ENCODE data around the gene BCL11B. TPM values are rescaled to one million over a fixed set of nuclear protein-coding genes. Genes with fewer than 3 reads are reported as not detected.

BCL11B gene
- total and polyA plus RNA-seq, 9 of the 15 experiments (the other 6 are each of a cell fraction or from before 2014, with no cell fraction given): 0.09 TPM; not detected in 8

DNA sequence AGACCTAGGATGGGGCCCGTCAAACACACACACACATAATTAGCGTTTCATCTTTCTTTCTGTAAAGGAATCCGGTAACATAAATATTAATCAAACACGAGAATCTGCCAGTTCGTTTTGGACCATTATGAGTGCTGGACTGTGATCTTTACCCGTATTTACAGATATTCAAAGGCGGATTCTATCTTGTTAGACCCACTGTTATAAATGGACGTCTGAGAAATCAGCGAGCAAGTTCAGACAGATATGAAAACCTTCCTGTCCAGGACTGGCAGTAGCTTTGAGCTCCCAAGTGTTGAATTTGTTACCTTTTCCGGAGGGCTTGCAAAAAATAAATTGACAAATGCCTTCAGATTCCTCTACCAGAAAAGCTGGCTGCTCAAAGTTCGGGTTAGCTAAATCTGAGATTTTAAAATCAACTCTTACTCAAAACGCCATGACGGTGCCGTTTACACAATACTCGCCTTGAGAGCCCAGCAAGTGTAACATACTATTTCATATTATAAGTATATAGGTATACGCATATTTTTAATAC, 27.6 kb downstream of the BCL11B start (continued):
- TF ChIP-seq ZNF699 (CRISPR knock-in tag; IDR thresholded peaks at IDR 0.05; ENCODE audit: insufficient replicate concordance): no peak

DNA sequence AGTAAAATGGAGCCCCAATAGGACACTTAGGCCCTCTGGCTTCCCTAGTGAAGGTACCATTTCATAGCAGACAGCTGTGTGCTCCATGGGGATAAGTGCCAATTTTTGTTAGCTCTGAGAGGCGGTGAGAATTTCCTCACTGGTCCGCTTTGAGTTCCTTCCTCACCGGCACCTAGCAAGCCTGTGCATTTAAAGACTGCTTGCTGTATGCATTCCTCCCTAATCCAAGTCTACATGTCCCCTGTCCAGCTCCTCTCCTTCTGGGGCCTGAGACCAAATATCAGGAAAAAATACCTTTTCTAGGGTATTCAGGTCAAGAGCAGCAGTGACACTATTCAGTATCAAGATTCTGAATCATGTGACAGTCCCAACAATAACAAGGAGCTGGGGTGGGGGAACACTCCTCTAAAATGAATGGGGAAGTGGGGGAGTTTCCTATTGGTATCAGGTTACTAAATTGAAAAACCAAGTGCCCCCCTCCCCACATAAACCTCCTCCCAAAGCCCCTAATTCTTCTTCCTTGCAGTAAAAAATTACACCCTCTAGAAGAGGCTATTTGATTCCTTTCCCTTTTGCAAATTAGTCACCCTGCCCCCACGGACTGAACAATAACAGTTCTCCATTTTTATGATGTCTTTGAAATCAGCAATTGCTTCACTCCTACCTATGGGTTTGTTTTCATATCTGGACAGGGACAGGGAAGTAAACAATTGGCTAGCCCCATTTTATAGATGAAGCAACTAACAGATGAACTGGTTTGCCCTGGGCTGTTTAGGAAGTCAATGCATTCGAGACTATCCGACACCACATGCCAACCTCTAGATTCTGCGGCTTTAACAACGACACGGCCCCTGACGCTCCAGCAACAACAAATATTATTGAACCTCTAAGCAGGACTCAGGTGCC, 28.9 kb downstream of the BCL11B start:
- no peak for FAIRE-seq
- Histone ChIP-seq H3K36me3 (ENCODE audit: control insufficient read depth, insufficient read depth, low read length) (no peaks in the 10 kb centered on the region), H3K9ac (ENCODE audit: insufficient read depth in 1 of 2, low read depth in 2 of 2, low read length in 2 of 2) (no peak overlapping the region), H3K4me1 (replicated peaks in 1 of 2; ENCODE audit: control insufficient read depth in 2 of 2, insufficient read depth in 2 of 2, low read length in 2 of 2) (no peaks in the 10 kb centered on the region; a peak in 1 of 5 replicates), H3K79me2 (ENCODE audit: control insufficient read depth, insufficient read depth, low read length) (no peaks in the 10 kb centered on the region), H3K9me1 (ENCODE audit: control insufficient read depth, insufficient read depth, low read length) (no peaks in the 10 kb centered on the region), H4K20me1 (replicated peaks; ENCODE audit: control insufficient read depth, insufficient read depth, low read length) (no peaks in the 10 kb centered on the region), H3K27ac (ENCODE audit: extremely low read depth, low read depth, low read length) (no peak overlapping the region), H2AFZ (ENCODE audit: low read depth, low read length) (no peak overlapping the region), H3K4me2 (ENCODE audit: insufficient read depth, low read length) (no peak overlapping the region), H3K4me3 (no peak overlapping the region), H3K27me3 (ENCODE audit: control insufficient read depth in 2 of 2, insufficient read depth in 2 of 2, low read length in 2 of 2) (peaks cover 9 to 25% of the 10 kb centered on the region in 2 experiments; a peak in 3 of 5 replicates), H3K9me3 (replicated peaks; ENCODE audit: control insufficient read depth, insufficient read depth, low read depth, low read length) (no peaks in the 10 kb centered on the region)
- CTCF ChIA-PET (ENCODE audit: low intra/inter-chr PET ratio): no interaction called here
- intact Hi-C loops (cut with micrococcal nuclease): no loop called here
- in situ Hi-C loops (cut with MboI): no loop called here
- no peak for TF ChIP-seq KLF16 (IDR thresholded peaks at IDR 0.05)
- no peak for TF ChIP-seq GTF2E2 (tag; IDR thresholded peaks at IDR 0.05)
- TF ChIP-seq ZNF23 (CRISPR knock-in tag; IDR thresholded peaks at IDR 0.05): no peak
- no peak for TF ChIP-seq WHSC1 (IDR thresholded peaks at IDR 0.05; ENCODE audit: low read length)
- TF ChIP-seq, protein P1, sequence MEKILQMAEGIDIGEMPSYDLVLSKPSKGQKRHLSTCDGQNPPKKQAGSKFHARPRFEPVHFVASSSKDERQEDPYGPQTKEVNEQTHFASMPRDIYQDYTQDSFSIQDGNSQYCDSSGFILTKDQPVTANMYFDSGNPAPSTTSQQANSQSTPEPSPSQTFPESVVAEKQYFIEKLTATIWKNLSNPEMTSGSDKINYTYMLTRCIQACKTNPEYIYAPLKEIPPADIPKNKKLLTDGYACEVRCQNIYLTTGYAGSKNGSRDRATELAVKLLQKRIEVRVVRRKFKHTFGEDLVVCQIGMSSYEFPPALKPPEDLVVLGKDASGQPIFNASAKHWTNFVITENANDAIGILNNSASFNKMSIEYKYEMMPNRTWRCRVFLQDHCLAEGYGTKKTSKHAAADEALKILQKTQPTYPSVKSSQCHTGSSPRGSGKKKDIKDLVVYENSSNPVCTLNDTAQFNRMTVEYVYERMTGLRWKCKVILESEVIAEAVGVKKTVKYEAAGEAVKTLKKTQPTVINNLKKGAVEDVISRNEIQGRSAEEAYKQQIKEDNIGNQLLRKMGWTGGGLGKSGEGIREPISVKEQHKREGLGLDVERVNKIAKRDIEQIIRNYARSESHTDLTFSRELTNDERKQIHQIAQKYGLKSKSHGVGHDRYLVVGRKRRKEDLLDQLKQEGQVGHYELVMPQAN (IDR thresholded peaks at IDR 0.05; ENCODE audit: borderline replicate concordance): no peak
- TF ChIP-seq, protein P2, sequence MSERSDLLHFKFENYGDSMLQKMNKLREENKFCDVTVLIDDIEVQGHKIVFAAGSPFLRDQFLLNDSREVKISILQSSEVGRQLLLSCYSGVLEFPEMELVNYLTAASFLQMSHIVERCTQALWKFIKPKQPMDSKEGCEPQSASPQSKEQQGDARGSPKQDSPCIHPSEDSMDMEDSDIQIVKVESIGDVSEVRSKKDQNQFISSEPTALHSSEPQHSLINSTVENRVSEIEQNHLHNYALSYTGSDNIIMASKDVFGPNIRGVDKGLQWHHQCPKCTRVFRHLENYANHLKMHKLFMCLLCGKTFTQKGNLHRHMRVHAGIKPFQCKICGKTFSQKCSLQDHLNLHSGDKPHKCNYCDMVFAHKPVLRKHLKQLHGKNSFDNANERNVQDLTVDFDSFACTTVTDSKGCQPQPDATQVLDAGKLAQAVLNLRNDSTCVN (CRISPR knock-in tag; IDR thresholded peaks at IDR 0.05): no peak
- no peak for TF ChIP-seq ZC3H11A (IDR thresholded peaks at IDR 0.05; ENCODE audit: low read depth, low read length)
- TF ChIP-seq, protein P3, sequence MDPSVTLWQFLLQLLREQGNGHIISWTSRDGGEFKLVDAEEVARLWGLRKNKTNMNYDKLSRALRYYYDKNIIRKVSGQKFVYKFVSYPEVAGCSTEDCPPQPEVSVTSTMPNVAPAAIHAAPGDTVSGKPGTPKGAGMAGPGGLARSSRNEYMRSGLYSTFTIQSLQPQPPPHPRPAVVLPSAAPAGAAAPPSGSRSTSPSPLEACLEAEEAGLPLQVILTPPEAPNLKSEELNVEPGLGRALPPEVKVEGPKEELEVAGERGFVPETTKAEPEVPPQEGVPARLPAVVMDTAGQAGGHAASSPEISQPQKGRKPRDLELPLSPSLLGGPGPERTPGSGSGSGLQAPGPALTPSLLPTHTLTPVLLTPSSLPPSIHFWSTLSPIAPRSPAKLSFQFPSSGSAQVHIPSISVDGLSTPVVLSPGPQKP (CRISPR knock-in tag; IDR thresholded peaks at IDR 0.05): no peak
- TF ChIP-seq, protein P4, sequence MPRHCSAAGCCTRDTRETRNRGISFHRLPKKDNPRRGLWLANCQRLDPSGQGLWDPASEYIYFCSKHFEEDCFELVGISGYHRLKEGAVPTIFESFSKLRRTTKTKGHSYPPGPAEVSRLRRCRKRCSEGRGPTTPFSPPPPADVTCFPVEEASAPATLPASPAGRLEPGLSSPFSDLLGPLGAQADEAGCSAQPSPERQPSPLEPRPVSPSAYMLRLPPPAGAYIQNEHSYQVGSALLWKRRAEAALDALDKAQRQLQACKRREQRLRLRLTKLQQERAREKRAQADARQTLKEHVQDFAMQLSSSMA (CRISPR knock-in tag; IDR thresholded peaks at IDR 0.05): no peak
- TF ChIP-seq, protein P5, sequence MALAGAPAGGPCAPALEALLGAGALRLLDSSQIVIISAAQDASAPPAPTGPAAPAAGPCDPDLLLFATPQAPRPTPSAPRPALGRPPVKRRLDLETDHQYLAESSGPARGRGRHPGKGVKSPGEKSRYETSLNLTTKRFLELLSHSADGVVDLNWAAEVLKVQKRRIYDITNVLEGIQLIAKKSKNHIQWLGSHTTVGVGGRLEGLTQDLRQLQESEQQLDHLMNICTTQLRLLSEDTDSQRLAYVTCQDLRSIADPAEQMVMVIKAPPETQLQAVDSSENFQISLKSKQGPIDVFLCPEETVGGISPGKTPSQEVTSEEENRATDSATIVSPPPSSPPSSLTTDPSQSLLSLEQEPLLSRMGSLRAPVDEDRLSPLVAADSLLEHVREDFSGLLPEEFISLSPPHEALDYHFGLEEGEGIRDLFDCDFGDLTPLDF (CRISPR knock-in tag; IDR thresholded peaks at IDR 0.05): no peak
- TF ChIP-seq ZNF384 (IDR thresholded peaks at IDR 0.05; ENCODE audit: low read depth, low read length): no peak
- no peak for TF ChIP-seq ZNF644 (tag; IDR thresholded peaks at IDR 0.05; ENCODE audit: low read depth)
- no peak for TF ChIP-seq CHD2 (IDR thresholded peaks at IDR 0.05; ENCODE audit: low read depth, low read length)
- POLR2A ChIA-PET: no interaction called here
- DNase-seq (ENCODE audit: extremely low read depth in 1 of 4, low spot score in 3 of 4): no peak
- WGBS (ENCODE audit: insufficient coverage, low coverage, missing lambda C conversion rate): 0% methylated on average over 10 of the region's 10 CpGs
- ATAC-seq: no peak
- BruUV-seq (replicated peaks): no TSS peak
